Measurements from ENCODE around the gene ATP6V0A1.

ATP6V0A1 gene

GRCh38 chr17:42507671-42508070, 49.0 kb downstream of the ATP6V0A1 start:
- Histone ChIP-seq H3K27me3 (ENCODE audit: control insufficient read depth in 2 of 2, insufficient read depth in 2 of 2, low read length in 2 of 2) (no peaks in the 10 kb centered on the region), H3K36me3 (ENCODE audit: control insufficient read depth in 2 of 2, insufficient read depth in 2 of 2, low read length in 2 of 2) (peaks cover 48 to 55% of the 10 kb centered on the region in 2 donors), H3K9me3 (ENCODE audit: control insufficient read depth in 2 of 2, low read length in 2 of 2) (no peaks in the 10 kb centered on the region), H3K4me1 (ENCODE audit: control insufficient read depth in 2 of 2, insufficient read depth in 2 of 2, low read length in 2 of 2) (peaks cover 0 to 9% of the 10 kb centered on the region in 2 donors), H3K9ac (ENCODE audit: low read depth in 1 of 2, low read length in 2 of 2) (no peak overlapping the region), H3K27ac (ENCODE audit: low read depth in 2 of 2, low read length in 2 of 2) (no peak overlapping the region), H3K4me3 (ENCODE audit: low read length in 2 of 2) (no peak overlapping the region)

GRCh38 chr17:42508426-42509165, 49.9 kb downstream of the ATP6V0A1 start:
- no peaks in the 10 kb centered on the region for H3K27me3 ChIP-seq (ENCODE audit: control insufficient read depth in 2 of 2, insufficient read depth in 2 of 2, low read length in 2 of 2)
- H3K27ac ChIP-seq (ENCODE audit: low read depth in 2 of 2, low read length in 2 of 2): peak overlapping the region in 1 of 2 donors; percentile 1
- peaks cover 41 to 51% of the 10 kb centered on the region in 2 donors for H3K36me3 ChIP-seq (ENCODE audit: control insufficient read depth in 2 of 2, insufficient read depth in 2 of 2, low read length in 2 of 2)
- H3K9me3 ChIP-seq (ENCODE audit: control insufficient read depth in 2 of 2, low read length in 2 of 2): no peaks in the 10 kb centered on the region
- H3K4me3 ChIP-seq (ENCODE audit: low read length in 2 of 2): no peak overlapping the region
- H3K9ac ChIP-seq (ENCODE audit: low read depth in 1 of 2, low read length in 2 of 2): no peak overlapping the region
- H3K4me1 ChIP-seq (ENCODE audit: control insufficient read depth in 2 of 2, insufficient read depth in 2 of 2, low read length in 2 of 2): peaks cover 0 to 9% of the 10 kb centered on the region in 2 donors

DNA sequence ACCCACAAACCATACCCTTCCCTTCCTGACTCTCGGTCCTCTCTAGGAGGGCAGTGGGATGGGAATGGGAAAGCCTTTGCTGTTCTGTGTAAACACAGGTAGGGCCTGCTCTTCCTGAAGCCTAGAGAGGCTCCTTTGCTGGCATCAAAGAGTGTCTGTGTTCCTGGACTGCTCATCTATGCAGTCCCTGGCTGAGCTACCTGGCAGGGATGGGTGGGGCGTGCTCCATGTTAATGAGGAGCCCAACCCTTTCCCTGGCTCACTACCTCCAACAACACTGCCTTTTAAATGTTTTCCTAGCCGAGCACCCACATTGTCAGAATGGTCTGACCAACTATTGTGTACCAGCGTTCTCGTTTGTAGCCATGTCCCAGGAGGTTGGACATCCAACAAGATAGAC, 50.7 kb downstream of the ATP6V0A1 start:
- Histone ChIP-seq H3K27me3 (ENCODE audit: control insufficient read depth in 2 of 2, insufficient read depth in 2 of 2, low read length in 2 of 2) (no peaks in the 10 kb centered on the region), H3K4me1 (ENCODE audit: control insufficient read depth in 2 of 2, insufficient read depth in 2 of 2, low read length in 2 of 2) (peaks cover 0 to 9% of the 10 kb centered on the region in 2 donors), H3K4me3 (ENCODE audit: low read length in 2 of 2) (no peak overlapping the region), H3K36me3 (ENCODE audit: control insufficient read depth in 2 of 2, insufficient read depth in 2 of 2, low read length in 2 of 2) (peaks cover 46 to 50% of the 10 kb centered on the region in 2 donors), H3K9me3 (ENCODE audit: control insufficient read depth in 2 of 2, low read length in 2 of 2) (no peaks in the 10 kb centered on the region), H3K27ac (ENCODE audit: low read depth in 2 of 2, low read length in 2 of 2) (peak overlapping the region; percentile 1 to 40), H3K9ac (ENCODE audit: low read depth in 1 of 2, low read length in 2 of 2) (no peak overlapping the region)

DNA sequence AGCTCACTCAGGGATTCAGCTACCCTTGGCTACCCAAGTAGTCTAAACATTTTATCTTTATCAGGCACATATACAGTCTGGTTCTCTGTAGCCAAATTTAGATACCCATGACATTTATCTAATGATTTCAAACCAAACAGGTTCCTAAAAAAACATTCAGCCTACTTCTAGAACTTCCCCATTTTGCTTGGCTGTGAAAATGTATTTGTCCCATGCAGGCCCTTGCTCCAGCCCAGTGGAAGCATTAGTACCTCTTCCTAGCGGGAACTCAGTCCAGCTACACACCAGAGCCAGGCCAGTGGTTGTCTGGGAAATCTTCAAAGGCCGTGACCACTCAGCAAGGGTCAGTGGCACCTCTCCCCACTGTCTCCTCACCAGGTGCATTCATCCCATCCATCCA, 51.2 kb downstream of the ATP6V0A1 start:
- H3K9me3 ChIP-seq (ENCODE audit: control insufficient read depth in 2 of 2, low read length in 2 of 2): no peaks in the 10 kb centered on the region
- H3K9ac ChIP-seq (ENCODE audit: low read depth in 1 of 2, low read length in 2 of 2): no peak overlapping the region
- peaks cover 48 to 51% of the 10 kb centered on the region in 2 donors for H3K36me3 ChIP-seq (ENCODE audit: control insufficient read depth in 2 of 2, insufficient read depth in 2 of 2, low read length in 2 of 2)
- H3K27ac ChIP-seq (ENCODE audit: low read depth in 2 of 2, low read length in 2 of 2): peak overlapping the region in 1 of 2 donors; percentile 40
- H3K4me3 ChIP-seq (ENCODE audit: low read length in 2 of 2): no peak overlapping the region
- H3K4me1 ChIP-seq (ENCODE audit: control insufficient read depth in 2 of 2, insufficient read depth in 2 of 2, low read length in 2 of 2): peaks cover 0 to 9% of the 10 kb centered on the region in 2 donors
- no peaks in the 10 kb centered on the region for H3K27me3 ChIP-seq (ENCODE audit: control insufficient read depth in 2 of 2, insufficient read depth in 2 of 2, low read length in 2 of 2)

- Histone ChIP-seq H3K27me3 (ENCODE audit: control insufficient read depth in 2 of 2, insufficient read depth in 2 of 2, low read length in 2 of 2) (no peaks in the 10 kb centered on the region), H3K9ac (ENCODE audit: low read depth in 1 of 2, low read length in 2 of 2) (no peak overlapping the region), H3K4me1 (ENCODE audit: control insufficient read depth in 2 of 2, insufficient read depth in 2 of 2, low read length in 2 of 2) (peaks cover 2 to 11% of the 10 kb centered on the region in 2 donors), H3K9me3 (ENCODE audit: control insufficient read depth in 2 of 2, low read length in 2 of 2) (no peaks in the 10 kb centered on the region), H3K36me3 (ENCODE audit: control insufficient read depth in 2 of 2, insufficient read depth in 2 of 2, low read length in 2 of 2) (peaks cover 42 to 44% of the 10 kb centered on the region in 2 donors), H3K4me3 (ENCODE audit: low read length in 2 of 2) (no peak overlapping the region), H3K27ac (ENCODE audit: low read depth in 2 of 2, low read length in 2 of 2) (peak overlapping the region in 1 of 2 donors; percentile 10)
Observed at GRCh38 chr17:42512246-42512645, 53.6 kb downstream of the ATP6V0A1 start.

DNA sequence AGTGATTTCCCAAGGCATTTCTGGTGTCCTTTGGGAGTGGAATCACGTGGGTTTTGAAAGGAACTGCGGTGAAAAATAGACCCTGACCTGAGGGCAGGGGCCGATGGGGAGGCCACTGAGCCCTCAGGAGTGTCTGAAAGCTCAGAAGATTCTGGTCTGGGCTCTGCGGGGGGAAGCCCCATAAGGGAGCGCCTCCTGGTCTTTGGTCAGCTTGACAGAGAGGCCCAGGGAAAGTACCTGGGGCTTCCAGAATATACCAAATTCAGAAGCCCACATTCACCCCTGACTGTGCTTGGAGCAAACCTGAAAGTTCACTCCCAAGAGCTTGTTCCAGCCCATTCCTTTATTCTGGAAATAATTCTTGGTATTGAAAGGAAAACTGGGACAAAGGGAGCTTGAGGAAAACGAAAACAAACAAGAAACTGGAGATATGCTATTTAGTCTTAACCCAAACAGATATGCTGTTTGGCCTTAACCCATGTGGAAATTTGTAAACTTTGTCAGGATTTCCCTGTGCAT, 54.1 kb downstream of the ATP6V0A1 start:
- no peaks in the 10 kb centered on the region for H3K9me3 ChIP-seq (ENCODE audit: control insufficient read depth in 2 of 2, low read length in 2 of 2)
- peaks cover 37 to 39% of the 10 kb centered on the region in 2 donors for H3K36me3 ChIP-seq (ENCODE audit: control insufficient read depth in 2 of 2, insufficient read depth in 2 of 2, low read length in 2 of 2)

DNA sequence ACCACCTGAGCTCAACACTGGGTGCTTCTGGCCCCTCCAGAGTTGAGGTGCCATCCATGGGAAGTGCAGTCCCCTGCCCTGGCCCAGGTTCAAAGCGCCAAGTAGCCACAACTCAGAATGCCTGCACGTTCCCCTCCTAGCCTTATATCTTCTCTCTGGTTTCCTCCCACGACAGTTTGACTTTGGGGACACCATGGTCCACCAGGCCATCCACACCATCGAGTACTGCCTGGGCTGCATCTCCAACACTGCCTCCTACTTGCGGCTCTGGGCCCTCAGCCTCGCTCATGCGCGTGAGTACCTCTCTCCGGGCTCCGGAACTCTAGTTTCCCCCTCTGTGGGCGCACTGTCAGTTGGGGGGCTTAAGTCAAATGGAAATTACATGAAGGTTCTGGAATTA, 55.0 kb downstream of the ATP6V0A1 start:
- peaks cover 13 to 23% of the 10 kb centered on the region in 2 donors for H3K4me1 ChIP-seq (ENCODE audit: control insufficient read depth in 2 of 2, insufficient read depth in 2 of 2, low read length in 2 of 2)
- no peaks in the 10 kb centered on the region for H3K9me3 ChIP-seq (ENCODE audit: control insufficient read depth in 2 of 2, low read length in 2 of 2)
- peak overlapping the region in 1 of 2 donors; percentile 12 for H3K27ac ChIP-seq (ENCODE audit: low read depth in 2 of 2, low read length in 2 of 2)
- no peak overlapping the region for H3K4me3 ChIP-seq (ENCODE audit: low read length in 2 of 2)
- H3K36me3 ChIP-seq (ENCODE audit: control insufficient read depth in 2 of 2, insufficient read depth in 2 of 2, low read length in 2 of 2): peaks cover 30 to 31% of the 10 kb centered on the region in 2 donors
- H3K9ac ChIP-seq (ENCODE audit: low read depth in 1 of 2, low read length in 2 of 2): no peak overlapping the region
- no peaks in the 10 kb centered on the region for H3K27me3 ChIP-seq (ENCODE audit: control insufficient read depth in 2 of 2, insufficient read depth in 2 of 2, low read length in 2 of 2)

More for the DNA sequence above, 54.1 kb downstream of the ATP6V0A1 start:
- no peak overlapping the region for H3K4me3 ChIP-seq (ENCODE audit: low read length in 2 of 2)
- no peaks in the 10 kb centered on the region for H3K27me3 ChIP-seq (ENCODE audit: control insufficient read depth in 2 of 2, insufficient read depth in 2 of 2, low read length in 2 of 2)
- H3K9ac ChIP-seq (ENCODE audit: low read depth in 1 of 2, low read length in 2 of 2): no peak overlapping the region
- peaks cover 4 to 16% of the 10 kb centered on the region in 2 donors for H3K4me1 ChIP-seq (ENCODE audit: control insufficient read depth in 2 of 2, insufficient read depth in 2 of 2, low read length in 2 of 2)
- peak overlapping the region in 1 of 2 donors; percentile 10 for H3K27ac ChIP-seq (ENCODE audit: low read depth in 2 of 2, low read length in 2 of 2)

GRCh38 chr17:42514279-42514678, 55.6 kb downstream of the ATP6V0A1 start:
- H3K36me3 ChIP-seq (ENCODE audit: control insufficient read depth in 2 of 2, insufficient read depth in 2 of 2, low read length in 2 of 2): peaks cover 26% of the 10 kb centered on the region in 2 donors
- H3K27me3 ChIP-seq (ENCODE audit: control insufficient read depth in 2 of 2, insufficient read depth in 2 of 2, low read length in 2 of 2): no peaks in the 10 kb centered on the region
- H3K9me3 ChIP-seq (ENCODE audit: control insufficient read depth in 2 of 2, low read length in 2 of 2): no peaks in the 10 kb centered on the region
- peaks cover 19 to 27% of the 10 kb centered on the region in 2 donors for H3K4me1 ChIP-seq (ENCODE audit: control insufficient read depth in 2 of 2, insufficient read depth in 2 of 2, low read length in 2 of 2)
- H3K4me3 ChIP-seq (ENCODE audit: low read length in 2 of 2): no peak overlapping the region
- no peak overlapping the region for H3K9ac ChIP-seq (ENCODE audit: low read depth in 1 of 2, low read length in 2 of 2)
- no peak overlapping the region for H3K27ac ChIP-seq (ENCODE audit: low read depth in 2 of 2, low read length in 2 of 2)

DNA sequence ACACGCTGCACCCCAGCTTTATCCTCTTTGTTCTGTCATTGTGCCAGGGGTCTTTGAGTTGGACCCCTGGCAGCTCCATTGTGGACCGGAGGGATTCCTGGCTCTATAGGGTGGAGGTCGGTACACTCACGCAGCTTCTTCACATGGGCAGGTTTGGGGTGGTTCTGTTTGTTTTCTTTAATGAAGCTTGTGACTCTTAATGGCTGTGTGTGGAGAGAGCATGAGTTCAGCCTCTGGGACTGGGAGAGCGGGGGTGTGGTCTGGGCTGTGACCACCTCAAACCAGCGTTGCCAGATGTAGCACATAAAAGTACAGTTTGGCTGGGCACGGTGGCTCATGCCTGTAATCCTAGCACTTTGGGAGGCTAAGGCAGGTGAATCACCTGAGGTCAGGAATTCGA, 56.2 kb downstream of the ATP6V0A1 start:
- Histone ChIP-seq H3K4me3 (ENCODE audit: low read length in 2 of 2) (no peak overlapping the region), H3K27ac (ENCODE audit: low read depth in 2 of 2, low read length in 2 of 2) (no peak overlapping the region), H3K4me1 (ENCODE audit: control insufficient read depth in 2 of 2, insufficient read depth in 2 of 2, low read length in 2 of 2) (peaks cover 25 to 28% of the 10 kb centered on the region in 2 donors), H3K9ac (ENCODE audit: low read depth in 1 of 2, low read length in 2 of 2) (no peak overlapping the region), H3K27me3 (ENCODE audit: control insufficient read depth in 2 of 2, insufficient read depth in 2 of 2, low read length in 2 of 2) (no peaks in the 10 kb centered on the region), H3K36me3 (ENCODE audit: control insufficient read depth in 2 of 2, insufficient read depth in 2 of 2, low read length in 2 of 2) (peaks cover 23% of the 10 kb centered on the region in 2 donors), H3K9me3 (ENCODE audit: control insufficient read depth in 2 of 2, low read length in 2 of 2) (no peaks in the 10 kb centered on the region)

DNA sequence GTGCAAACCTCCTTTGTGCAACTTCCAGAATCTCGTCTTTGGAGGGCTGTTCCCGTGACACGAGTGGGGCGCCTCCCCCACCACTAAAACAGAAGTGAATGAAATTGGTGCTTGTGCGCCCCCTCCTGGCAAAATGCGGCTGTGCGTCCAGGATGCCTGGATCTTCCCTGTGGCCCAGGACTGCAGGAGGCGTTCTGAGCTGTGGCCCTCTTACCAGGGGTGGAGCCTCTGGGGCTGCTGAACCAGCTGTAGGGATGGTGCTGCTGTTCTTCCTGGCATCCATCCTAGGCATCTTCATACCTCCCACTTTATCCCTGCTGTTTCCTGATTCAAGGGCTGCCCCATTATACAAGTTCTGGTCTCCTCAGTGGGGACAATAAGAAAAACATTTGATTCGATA, 58.8 kb downstream of the ATP6V0A1 start:
- H3K4me3 ChIP-seq (ENCODE audit: low read length in 2 of 2): no peak overlapping the region
- peak overlapping the region; percentile 9 to 70 for H3K9ac ChIP-seq (ENCODE audit: low read depth in 1 of 2, low read length in 2 of 2)
- H3K36me3 ChIP-seq (ENCODE audit: control insufficient read depth in 2 of 2, insufficient read depth in 2 of 2, low read length in 2 of 2): peaks cover 20 to 21% of the 10 kb centered on the region in 2 donors
- H3K4me1 ChIP-seq (ENCODE audit: control insufficient read depth in 2 of 2, insufficient read depth in 2 of 2, low read length in 2 of 2): peaks cover 45 to 51% of the 10 kb centered on the region in 2 donors
- H3K27me3 ChIP-seq (ENCODE audit: control insufficient read depth in 2 of 2, insufficient read depth in 2 of 2, low read length in 2 of 2): no peaks in the 10 kb centered on the region
- no peaks in the 10 kb centered on the region for H3K9me3 ChIP-seq (ENCODE audit: control insufficient read depth in 2 of 2, low read length in 2 of 2)
- H3K27ac ChIP-seq (ENCODE audit: low read depth in 2 of 2, low read length in 2 of 2): peak overlapping the region; percentile 92 to 95

All from mucosa of rectum (tissue), 2 donors.